Tibial nerve (tissue), 3 donors: ENCODE results near the gene GCNT3.

Experiments used
- POLR2A ChIP-seq, 2 donors: fragments of 450-650 bp; IDR thresholded peaks; one replicate each; pipeline ENCODE4 v1.6.1; 2017; ENCODE audit warnings: antibody characterized with exemption in 2 of 2, mild to moderate bottlenecking in 2 of 2, moderate library complexity in 2 of 2
- TF ChIP-seq, protein P1 (sequence below), 5 experiments: fragments of 200-600 bp in 3 of 5; fragments of 450-650 bp in 2 of 5; sonication (generic) in 3 of 5; IDR thresholded peaks; one replicate each; pipeline ENCODE4 v1.5.1; 2016 to 2019; ENCODE audit warnings: antibody characterized with exemption in 5 of 5, mild to moderate bottlenecking in 3 of 5, moderate library complexity in 2 of 5

DNA sequence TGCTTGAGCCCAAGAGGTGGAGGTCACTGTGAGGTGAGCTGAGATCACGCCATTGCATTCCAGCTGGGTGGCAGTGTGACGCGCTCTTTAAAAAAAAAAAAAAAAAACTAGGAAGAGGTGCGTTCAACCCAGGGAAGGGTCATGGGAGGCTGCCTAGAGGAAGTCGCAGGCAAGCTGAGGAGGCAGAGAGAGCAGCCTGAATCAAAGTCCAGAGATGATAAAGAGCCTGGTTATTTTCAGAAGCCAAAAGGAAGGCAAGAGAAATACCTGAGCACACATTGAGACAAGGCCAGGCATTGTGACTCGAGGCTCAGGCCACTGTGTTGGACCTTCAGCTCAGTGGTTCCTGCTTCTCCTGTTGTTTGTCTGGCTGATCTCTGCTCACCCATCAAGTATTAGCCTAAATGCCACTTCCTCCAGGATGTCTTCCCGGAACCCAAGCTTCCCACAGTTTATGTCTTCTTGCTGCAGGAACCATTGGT is 16.1 kb upstream of the GCNT3 start:
- TF ChIP-seq, protein P1, sequence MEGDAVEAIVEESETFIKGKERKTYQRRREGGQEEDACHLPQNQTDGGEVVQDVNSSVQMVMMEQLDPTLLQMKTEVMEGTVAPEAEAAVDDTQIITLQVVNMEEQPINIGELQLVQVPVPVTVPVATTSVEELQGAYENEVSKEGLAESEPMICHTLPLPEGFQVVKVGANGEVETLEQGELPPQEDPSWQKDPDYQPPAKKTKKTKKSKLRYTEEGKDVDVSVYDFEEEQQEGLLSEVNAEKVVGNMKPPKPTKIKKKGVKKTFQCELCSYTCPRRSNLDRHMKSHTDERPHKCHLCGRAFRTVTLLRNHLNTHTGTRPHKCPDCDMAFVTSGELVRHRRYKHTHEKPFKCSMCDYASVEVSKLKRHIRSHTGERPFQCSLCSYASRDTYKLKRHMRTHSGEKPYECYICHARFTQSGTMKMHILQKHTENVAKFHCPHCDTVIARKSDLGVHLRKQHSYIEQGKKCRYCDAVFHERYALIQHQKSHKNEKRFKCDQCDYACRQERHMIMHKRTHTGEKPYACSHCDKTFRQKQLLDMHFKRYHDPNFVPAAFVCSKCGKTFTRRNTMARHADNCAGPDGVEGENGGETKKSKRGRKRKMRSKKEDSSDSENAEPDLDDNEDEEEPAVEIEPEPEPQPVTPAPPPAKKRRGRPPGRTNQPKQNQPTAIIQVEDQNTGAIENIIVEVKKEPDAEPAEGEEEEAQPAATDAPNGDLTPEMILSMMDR (IDR thresholded peaks at IDR 0.05), result no peak
- TF ChIP-seq POLR2A (IDR thresholded peaks at IDR 0.05), result no peak
